LNCaP clone FGC (cell line): ENCODE measurements around the gene NDUFS5.

Source experiments
- DNase-seq: peaks from one replicate; pipeline ENCODE4 v3.0.0-alpha.2; 2011; ENCODE audit warnings: low read depth
- H3K4me3 ChIP-seq: 2 replicates; pipeline ENCODE4 v1.5.1; 2011; ENCODE audit warnings: mild to moderate bottlenecking, low read depth, low read length, control low read depth
- TF ChIP-seq, protein P1 (sequence below): IDR thresholded peaks from 2 replicates; pipeline ENCODE4 v1.5.1; 2012; ENCODE audit warnings: mild to moderate bottlenecking; ENCODE audit not compliant: control insufficient read depth, insufficient read depth; ENCODE audit errors: extremely low read depth

NDUFS5 gene

DNA sequence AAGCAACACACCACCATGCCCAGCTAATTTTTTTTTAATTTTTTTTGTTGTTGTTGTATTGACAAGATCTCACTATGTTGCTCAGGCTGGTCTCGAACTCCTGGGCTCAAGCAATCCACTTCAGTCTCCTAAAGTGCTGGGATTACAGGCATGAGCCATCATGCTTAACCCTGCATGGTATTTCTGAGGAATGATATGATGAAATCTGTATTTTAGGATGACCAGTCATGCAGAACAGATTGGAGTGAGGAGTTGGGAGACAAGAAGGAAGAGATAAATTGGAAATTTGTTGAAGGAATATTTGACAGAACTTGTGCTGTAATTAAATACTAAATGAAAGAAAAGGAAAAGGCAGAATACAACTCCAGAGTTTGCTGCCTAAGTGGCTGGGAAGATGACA, 4.7 kb upstream of the NDUFS5 start:
- TF ChIP-seq, protein P1, sequence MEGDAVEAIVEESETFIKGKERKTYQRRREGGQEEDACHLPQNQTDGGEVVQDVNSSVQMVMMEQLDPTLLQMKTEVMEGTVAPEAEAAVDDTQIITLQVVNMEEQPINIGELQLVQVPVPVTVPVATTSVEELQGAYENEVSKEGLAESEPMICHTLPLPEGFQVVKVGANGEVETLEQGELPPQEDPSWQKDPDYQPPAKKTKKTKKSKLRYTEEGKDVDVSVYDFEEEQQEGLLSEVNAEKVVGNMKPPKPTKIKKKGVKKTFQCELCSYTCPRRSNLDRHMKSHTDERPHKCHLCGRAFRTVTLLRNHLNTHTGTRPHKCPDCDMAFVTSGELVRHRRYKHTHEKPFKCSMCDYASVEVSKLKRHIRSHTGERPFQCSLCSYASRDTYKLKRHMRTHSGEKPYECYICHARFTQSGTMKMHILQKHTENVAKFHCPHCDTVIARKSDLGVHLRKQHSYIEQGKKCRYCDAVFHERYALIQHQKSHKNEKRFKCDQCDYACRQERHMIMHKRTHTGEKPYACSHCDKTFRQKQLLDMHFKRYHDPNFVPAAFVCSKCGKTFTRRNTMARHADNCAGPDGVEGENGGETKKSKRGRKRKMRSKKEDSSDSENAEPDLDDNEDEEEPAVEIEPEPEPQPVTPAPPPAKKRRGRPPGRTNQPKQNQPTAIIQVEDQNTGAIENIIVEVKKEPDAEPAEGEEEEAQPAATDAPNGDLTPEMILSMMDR, result no peak
- no peak overlapping the region for H3K4me3 ChIP-seq

GRCh38 chr1:39023140-39023539, 3.0 kb upstream of the NDUFS5 start:
- TF ChIP-seq, protein P1, result no peak
- no peak for DNase-seq
- H3K4me3 ChIP-seq, result no peak overlapping the region

More for the DNA sequence above, 4.7 kb upstream of the NDUFS5 start:
- no peak for DNase-seq

- TF ChIP-seq, protein P1, result no peak
- no peak for DNase-seq
- H3K4me3 ChIP-seq, result peak overlapping the region; percentile 89
Measured at GRCh38 chr1:39026866-39027507, 837 bp downstream of the NDUFS5 start.

GRCh38 chr1:39034114-39034654, 8.0 kb downstream of the NDUFS5 start:
- TF ChIP-seq, protein P1, result no peak
- no peak overlapping the region for H3K4me3 ChIP-seq
- no peak for DNase-seq

DNA sequence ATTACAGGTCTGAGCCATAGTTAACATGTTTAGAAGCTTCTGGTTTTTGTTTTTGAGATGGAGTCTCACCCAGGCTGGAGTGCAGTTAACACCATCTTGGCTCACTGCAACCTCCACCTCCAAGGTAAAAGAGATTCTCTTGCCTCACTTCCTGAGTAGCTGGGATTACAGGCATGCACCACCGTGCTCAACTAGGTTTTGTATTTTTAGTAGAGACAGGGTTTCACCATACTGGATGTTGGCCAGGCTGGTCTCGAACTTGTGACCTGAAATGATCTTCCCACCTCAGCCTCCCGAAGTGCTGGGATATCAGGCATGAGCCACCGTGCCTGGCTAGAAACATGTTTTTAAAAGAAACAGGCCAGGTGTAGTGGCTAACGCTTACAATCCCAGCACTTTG, 10.5 kb downstream of the NDUFS5 start:
- DNase-seq, result no peak
- H3K4me3 ChIP-seq, result no peak overlapping the region
- TF ChIP-seq, protein P1, result no peak

GRCh38 chr1:39043513-39043912, 17.4 kb downstream of the NDUFS5 start:
- TF ChIP-seq, protein P1, result no peak
- DNase-seq, result no peak
- H3K4me3 ChIP-seq, result no peak overlapping the region

DNA sequence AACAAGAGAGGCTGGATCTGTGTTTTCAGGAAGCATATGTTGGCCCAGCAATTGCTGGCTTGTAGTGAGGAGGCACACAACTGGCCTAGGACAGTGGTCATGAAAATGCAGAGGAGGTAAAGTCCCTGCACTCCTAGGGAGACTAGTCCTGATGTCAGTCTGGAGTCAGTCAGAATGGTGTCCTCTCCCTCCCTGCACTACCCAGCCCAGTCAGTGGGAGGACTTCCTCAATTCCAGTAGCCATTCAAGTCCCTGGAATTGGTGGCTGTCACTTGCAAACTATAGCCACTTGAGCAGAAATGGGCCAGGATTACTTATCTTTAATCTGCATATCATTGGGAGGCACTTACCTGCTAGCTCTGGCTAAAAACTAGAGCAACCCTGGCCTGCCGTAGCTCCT, 18.6 kb downstream of the NDUFS5 start:
- TF ChIP-seq, protein P1, result no peak
- no peak for DNase-seq
- no peak overlapping the region for H3K4me3 ChIP-seq
